Activated naive CD4-positive, alpha-beta T cell treated with Interleukin-2 at 50 U/mL for 16 hours (primary cell): Measurements from ENCODE around the gene PDCD4.
"Not testable (repeated sequence)": the region's sequence is repeated elsewhere in the genome, so short reads cannot be mapped to it uniquely, and the experiment has no call there.

Source experiments
- DNase-seq: peaks from one replicate; pipeline ENCODE4 v3.0.0-alpha.2; 2020

Gene PDCD4

GRCh38 chr10:110892602-110893288 lies 21.0 kb downstream of the PDCD4 start:
- DNase-seq: no peak

GRCh38 chr10:110893559-110894179 lies 21.9 kb downstream of the PDCD4 start:
- no peak for DNase-seq

- DNase-seq: no peak
These were observed 25.5 kb downstream of the PDCD4 start for GRCh38 chr10:110897184-110897583.

GRCh38 chr10:110898391-110898790 lies 26.7 kb downstream of the PDCD4 start:
- DNase-seq: no peak

- no peak for DNase-seq
These were observed 29.3 kb downstream of the PDCD4 start for GRCh38 chr10:110900983-110901382.

GRCh38 chr10:110901954-110902819 lies 30.5 kb downstream of the PDCD4 start:
- peak; percentile 53 for DNase-seq

GRCh38 chr10:110903280-110904278 lies 31.9 kb downstream of the PDCD4 start:
- DNase-seq: peak; percentile 27

GRCh38 chr10:110910138-110910537 lies 38.4 kb downstream of the PDCD4 start:
- DNase-seq: no peak

- no peak for DNase-seq
These were observed 40.6 kb downstream of the PDCD4 start for GRCh38 chr10:110912374-110912773.

- no peak for DNase-seq
These were observed 42.7 kb downstream of the PDCD4 start for GRCh38 chr10:110914431-110914830.

GRCh38 chr10:110915035-110915434 lies 43.3 kb downstream of the PDCD4 start:
- no peak for DNase-seq

GRCh38 chr10:110915600-110915999 lies 43.9 kb downstream of the PDCD4 start:
- DNase-seq: not testable (repeated sequence)

- no peak for DNase-seq
These were observed 45.0 kb downstream of the PDCD4 start for GRCh38 chr10:110916554-110917346.

GRCh38 chr10:110918269-110918642 lies 46.5 kb downstream of the PDCD4 start:
- peak; percentile 87 for DNase-seq

GRCh38 chr10:110918643-110919348 lies 47.1 kb downstream of the PDCD4 start, which contains the start of gene BBIP1:
TSS of gene BBIP1 (minus strand) at chr10:110919180. CDS start at chr10:110918157, 1,023 bp downstream.
- DNase-seq: no peak

GRCh38 chr10:110919349-110919931 lies 47.7 kb downstream of the PDCD4 start, which contains the start of gene SHOC2:
TSS of gene SHOC2 (plus strand) at chr10:110919604. CDS start at chr10:110964359, 44,755 bp downstream.
- peak; percentile 99 for DNase-seq

- peak; percentile 7 for DNase-seq
These were observed 48.5 kb downstream of the PDCD4 start for GRCh38 chr10:110919971-110920881.

- no peak for DNase-seq
These were observed 52.2 kb downstream of the PDCD4 start for GRCh38 chr10:110923856-110924493.

- no peak for DNase-seq
These were observed 55.7 kb downstream of the PDCD4 start for GRCh38 chr10:110927461-110927860.
